Suprapubic skin (tissue), 4 donors: ENCODE measurements around the gene CD27. TPM values are rescaled to one million over a fixed set of nuclear protein-coding genes. Genes with fewer than 3 reads are reported as not detected.
"Not testable (repeated sequence)": the region's sequence is repeated elsewhere in the genome, so short reads cannot be mapped to it uniquely, and the experiment has no call there.

Experiments
- DNase-seq, 2 donors: peaks; one replicate each; pipeline ENCODE4 v3.0.0-alpha.2; 2019; ENCODE audit warnings: low spot score in 2 of 2
- H3K27ac ChIP-seq: fragments of 200-600 bp; sonication (generic); one replicate; pipeline ENCODE4 v1.5.1; 2019
- H3K27me3 ChIP-seq: fragments of 200-600 bp; sonication (generic); one replicate; pipeline ENCODE4 v1.5.1; 2019
- H3K36me3 ChIP-seq: fragments of 200-600 bp; sonication (generic); one replicate; pipeline ENCODE4 v1.5.1; 2019
- H3K4me1 ChIP-seq: fragments of 200-600 bp; sonication (generic); one replicate; pipeline ENCODE4 v1.5.1; 2019
- H3K4me3 ChIP-seq: fragments of 200-600 bp; sonication (generic); one replicate; pipeline ENCODE4 v1.5.1; 2019; ENCODE audit warnings: mild to moderate bottlenecking
- H3K9me3 ChIP-seq: fragments of 200-600 bp; sonication (generic); one replicate; pipeline ENCODE4 v1.5.1; 2019
- EP300 ChIP-seq: sonication (generic); formaldehyde crosslinking; IDR thresholded peaks from one replicate; pipeline ENCODE4 v1.6.1; 2017; ENCODE audit warnings: antibody characterized with exemption
- POLR2A ChIP-seq, 2 donors: fragments of 450-650 bp; IDR thresholded peaks; one replicate each; pipeline ENCODE4 v1.6.1; 2017; ENCODE audit warnings: antibody characterized with exemption in 2 of 2, mild to moderate bottlenecking in 2 of 2, moderate library complexity in 2 of 2
- POLR2AphosphoS5 ChIP-seq, 3 donors: sonication (generic); formaldehyde crosslinking; IDR thresholded peaks; one replicate each; pipeline ENCODE4 v1.6.1; 2017; ENCODE audit warnings: antibody characterized with exemption in 3 of 3
- WGBS: methylation state at CpG from one replicate; pipeline ENCODE4 v1.1.5; 2018; 5-methylcytosine and 5-hydroxymethylcytosine counted together
- total RNA-seq, 4 donors: library from RNA; depleted of rRNA; stranded (reverse); fragments of >200 nt; gene quantifications; one replicate each; pipeline ENCODE4 v1.1.0, GENCODE V29; 2016
- TF ChIP-seq, protein P1 (sequence below), 2 donors: fragments of 200-600 bp in 1 of 2; fragments of 450-650 bp in 1 of 2; sonication (generic) in 1 of 2; IDR thresholded peaks; one replicate each; pipeline ENCODE4 v1.5.1; 2016 to 2019; ENCODE audit warnings: antibody characterized with exemption in 2 of 2, mild to moderate bottlenecking in 1 of 2, moderate library complexity in 1 of 2

CD27 gene
- total RNA-seq, 4 donors from 2014 or later, result 1.9 TPM; not detected in 3

DNA sequence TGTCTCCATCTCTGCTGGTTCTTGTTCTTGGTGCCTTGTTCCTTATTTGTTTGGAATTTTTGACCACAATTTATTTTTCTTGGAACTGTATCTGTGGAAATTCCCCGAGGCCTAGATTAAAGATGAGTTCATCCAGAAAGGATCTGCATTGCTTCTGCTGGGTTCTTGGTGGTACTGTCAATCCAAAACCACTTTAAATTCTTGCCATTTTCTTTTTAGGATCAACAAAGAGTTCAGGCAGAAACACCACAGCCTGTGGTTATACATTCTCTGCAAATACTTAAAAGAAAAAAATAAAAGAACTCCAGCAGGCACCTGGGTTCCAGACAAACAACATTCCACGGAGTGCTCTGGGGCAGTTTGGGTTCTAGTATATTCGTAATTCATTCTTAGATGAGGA is 31.7 kb downstream of the CD27 start:
- 41% methylated on average over 3 of the region's 3 CpGs for WGBS

DNA sequence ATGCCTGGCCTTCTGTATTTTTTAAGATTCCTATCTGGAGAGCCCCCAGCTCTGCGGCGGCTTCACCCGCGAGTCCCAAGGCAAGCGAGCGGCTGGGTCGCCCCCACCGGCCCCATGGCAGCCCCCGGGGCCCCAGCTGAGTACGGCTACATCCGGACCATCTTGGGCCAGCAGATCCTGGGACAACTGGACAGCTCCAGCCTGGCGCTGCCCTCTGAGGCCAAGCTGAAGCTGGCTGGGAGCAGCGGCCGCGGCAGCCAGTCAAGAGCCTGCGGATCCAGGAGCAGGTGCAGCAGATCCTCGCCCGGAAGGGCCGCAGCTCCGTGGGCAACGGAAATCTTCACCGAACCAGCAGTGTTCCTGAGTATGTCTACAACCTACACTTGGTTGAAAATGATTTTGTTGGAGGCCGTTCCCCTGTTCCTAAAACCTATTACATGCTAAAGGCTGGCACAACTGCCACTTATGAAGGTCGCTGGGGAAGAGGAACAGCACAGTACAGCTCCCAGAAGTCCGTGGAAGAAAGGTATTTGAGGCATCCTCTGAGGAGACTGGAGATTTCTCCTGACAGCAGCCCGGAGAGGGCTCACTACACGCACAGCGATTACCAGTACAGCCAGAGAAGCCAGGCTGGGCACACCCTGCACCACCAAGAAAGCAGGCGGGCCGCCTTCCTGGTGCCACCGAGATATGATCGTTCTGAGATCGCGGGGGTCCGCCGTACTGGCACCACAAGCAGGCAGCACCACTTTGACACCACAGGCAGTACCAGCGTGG is 33.0 kb downstream of the CD27 start:
- DNase-seq, H3K27me3 ChIP-seq, H3K27ac ChIP-seq, H3K9me3 ChIP-seq, H3K4me1 ChIP-seq, H3K36me3 ChIP-seq, H3K4me3 ChIP-seq: not testable (repeated sequence)
- WGBS, result 94% methylated on average over 21 of the region's 37 CpGs

More for the DNA sequence above, 31.7 kb downstream of the CD27 start:
- Histone ChIP-seq H3K4me3 (no peak overlapping the region), H3K36me3 (no peaks in the 10 kb centered on the region), H3K27me3 (no peaks in the 10 kb centered on the region), H3K27ac (no peak overlapping the region), H3K4me1 (peaks cover 9% of the 10 kb centered on the region), H3K9me3 (no peaks in the 10 kb centered on the region)
- DNase-seq, result no peak
- TF ChIP-seq, protein P1, sequence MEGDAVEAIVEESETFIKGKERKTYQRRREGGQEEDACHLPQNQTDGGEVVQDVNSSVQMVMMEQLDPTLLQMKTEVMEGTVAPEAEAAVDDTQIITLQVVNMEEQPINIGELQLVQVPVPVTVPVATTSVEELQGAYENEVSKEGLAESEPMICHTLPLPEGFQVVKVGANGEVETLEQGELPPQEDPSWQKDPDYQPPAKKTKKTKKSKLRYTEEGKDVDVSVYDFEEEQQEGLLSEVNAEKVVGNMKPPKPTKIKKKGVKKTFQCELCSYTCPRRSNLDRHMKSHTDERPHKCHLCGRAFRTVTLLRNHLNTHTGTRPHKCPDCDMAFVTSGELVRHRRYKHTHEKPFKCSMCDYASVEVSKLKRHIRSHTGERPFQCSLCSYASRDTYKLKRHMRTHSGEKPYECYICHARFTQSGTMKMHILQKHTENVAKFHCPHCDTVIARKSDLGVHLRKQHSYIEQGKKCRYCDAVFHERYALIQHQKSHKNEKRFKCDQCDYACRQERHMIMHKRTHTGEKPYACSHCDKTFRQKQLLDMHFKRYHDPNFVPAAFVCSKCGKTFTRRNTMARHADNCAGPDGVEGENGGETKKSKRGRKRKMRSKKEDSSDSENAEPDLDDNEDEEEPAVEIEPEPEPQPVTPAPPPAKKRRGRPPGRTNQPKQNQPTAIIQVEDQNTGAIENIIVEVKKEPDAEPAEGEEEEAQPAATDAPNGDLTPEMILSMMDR (IDR thresholded peaks at IDR 0.05), result no peak
- TF ChIP-seq POLR2AphosphoS5 (IDR thresholded peaks at IDR 0.05) (no peak), POLR2A (IDR thresholded peaks at IDR 0.05) (no peak), EP300 (no peak)

DNA sequence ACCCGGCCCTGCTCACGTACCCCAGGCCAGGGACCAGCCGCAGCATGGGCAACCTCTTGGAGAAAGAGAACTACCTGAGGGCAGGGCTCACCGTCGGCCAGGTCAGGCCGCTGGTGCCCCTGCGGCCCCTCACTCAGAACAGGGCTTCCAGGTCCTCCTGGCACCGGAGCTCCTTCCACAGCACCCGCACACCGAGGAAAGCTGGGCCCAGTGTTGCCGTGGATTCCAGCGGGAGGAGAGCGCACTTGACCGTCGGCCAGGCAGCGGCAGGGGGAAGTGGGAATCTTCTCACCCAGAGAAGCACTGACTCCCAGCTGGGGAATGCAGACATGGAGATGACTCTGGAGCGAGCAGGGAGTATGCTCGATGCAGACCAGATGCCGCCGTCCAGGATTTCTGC is 33.7 kb downstream of the CD27 start:
- DNase-seq, result no peak
- H3K36me3 ChIP-seq, result no peaks in the 10 kb centered on the region
- H3K4me1 ChIP-seq, result peaks cover 7% of the 10 kb centered on the region
- H3K9me3 ChIP-seq, result no peaks in the 10 kb centered on the region
- TF ChIP-seq, protein P1 (IDR thresholded peaks at IDR 0.05), result no peak
- TF ChIP-seq POLR2A (IDR thresholded peaks at IDR 0.05) (no peak), POLR2AphosphoS5 (IDR thresholded peaks at IDR 0.05) (no peak), EP300 (no peak)
- no peaks in the 10 kb centered on the region for H3K27me3 ChIP-seq
- H3K4me3 ChIP-seq, result no peak overlapping the region
- WGBS, result 79% methylated on average over 8 of the region's 20 CpGs
- H3K27ac ChIP-seq, result no peak overlapping the region

DNA sequence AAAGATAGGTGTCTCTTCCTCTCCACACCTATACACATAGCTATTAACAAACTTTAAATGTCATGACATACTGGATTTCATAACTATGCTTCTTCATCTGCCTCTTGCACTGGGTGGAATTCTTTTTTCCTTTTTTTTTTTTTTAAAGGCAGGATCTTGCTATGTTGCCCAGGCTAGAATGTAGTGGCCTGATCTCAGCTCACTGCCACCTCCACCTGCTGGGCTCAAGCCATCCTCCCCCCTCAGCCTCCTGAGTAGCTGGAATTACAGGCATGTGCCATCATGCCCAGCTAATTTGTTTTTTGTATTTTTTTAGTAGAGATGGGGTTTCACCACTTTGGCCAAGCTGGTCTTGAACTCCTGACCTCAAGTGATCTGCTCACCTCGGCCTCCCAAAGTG is 43.5 kb downstream of the CD27 start:
- no peaks in the 10 kb centered on the region for H3K36me3 ChIP-seq
- peaks cover 9% of the 10 kb centered on the region for H3K4me1 ChIP-seq
- no peak overlapping the region for H3K4me3 ChIP-seq
- no peak for TF ChIP-seq POLR2A (IDR thresholded peaks at IDR 0.05)
- no peak for TF ChIP-seq POLR2AphosphoS5 (IDR thresholded peaks at IDR 0.05)
- TF ChIP-seq EP300, result no peak
- TF ChIP-seq, protein P1 (IDR thresholded peaks at IDR 0.05), result no peak
- DNase-seq, result no peak
- H3K27ac ChIP-seq, result no peak overlapping the region
- 89% methylated on average over 1 of the region's 1 CpG for WGBS
- no peaks in the 10 kb centered on the region for H3K9me3 ChIP-seq
- H3K27me3 ChIP-seq, result no peaks in the 10 kb centered on the region

DNA sequence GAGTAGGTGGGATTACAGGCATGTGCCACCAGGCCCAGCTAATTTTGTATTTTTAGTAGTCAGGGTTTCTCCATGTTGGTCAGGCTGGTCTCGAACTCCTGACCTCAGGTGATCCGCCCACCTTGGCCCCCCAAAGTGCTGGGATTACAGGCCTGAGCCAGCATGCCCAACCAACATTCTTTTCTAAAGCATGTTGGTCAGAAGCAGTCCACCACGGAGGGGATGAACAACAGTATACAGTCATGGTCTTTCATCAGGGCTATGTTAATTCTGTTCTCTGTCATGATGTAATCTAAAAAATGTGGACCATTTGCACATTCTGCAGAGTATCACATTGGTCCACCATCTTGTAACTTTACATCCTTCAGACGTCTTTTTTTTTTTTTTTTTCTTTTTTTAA is 44.7 kb downstream of the CD27 start:
- H3K36me3 ChIP-seq, result no peaks in the 10 kb centered on the region
- no peak for DNase-seq
- WGBS, result 61% methylated on average over 4 of the region's 4 CpGs
- no peaks in the 10 kb centered on the region for H3K9me3 ChIP-seq
- H3K4me3 ChIP-seq, result no peak overlapping the region
- H3K27ac ChIP-seq, result no peak overlapping the region
- H3K27me3 ChIP-seq, result no peaks in the 10 kb centered on the region
- peaks cover 14% of the 10 kb centered on the region for H3K4me1 ChIP-seq
- TF ChIP-seq, protein P1 (IDR thresholded peaks at IDR 0.05), result no peak
- TF ChIP-seq EP300 (no peak), POLR2A (IDR thresholded peaks at IDR 0.05) (no peak), POLR2AphosphoS5 (IDR thresholded peaks at IDR 0.05) (no peak)

DNA sequence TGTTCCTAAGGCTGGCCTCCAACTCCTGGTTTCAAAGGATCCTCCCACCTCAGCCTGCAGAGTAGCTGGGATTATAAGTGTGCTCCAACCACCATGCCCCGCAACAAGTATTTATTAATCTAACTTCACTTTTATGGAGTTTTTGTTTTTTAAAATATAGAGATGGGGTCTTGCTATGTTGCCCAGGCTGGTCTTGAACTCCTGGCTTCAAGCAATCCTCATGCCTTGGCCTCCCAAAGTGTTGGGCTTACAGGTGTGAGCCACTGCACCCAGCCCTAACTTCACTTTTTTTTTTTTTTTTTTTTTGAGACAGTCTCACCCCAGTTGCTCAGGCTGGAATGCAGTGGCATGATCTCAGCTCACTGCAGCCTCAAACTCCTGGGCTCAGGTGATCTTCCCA is 45.9 kb downstream of the CD27 start:
- not testable (repeated sequence) for DNase-seq, H3K27ac ChIP-seq, H3K9me3 ChIP-seq, H3K27me3 ChIP-seq, H3K4me3 ChIP-seq, H3K36me3 ChIP-seq
- H3K4me1 ChIP-seq, result peaks cover 26% of the 10 kb centered on the region
- 96% methylated on average over 1 of the region's 1 CpG for WGBS
